H9 (cell line): ENCODE data around the gene TMCC2. TPM values are rescaled to one million over a fixed set of nuclear protein-coding genes. Genes with fewer than 3 reads are reported as not detected.

Source experiments
- DNase-seq: peaks from one replicate; pipeline ENCODE4 v3.0.0-alpha.2; 2017
- H2AFZ ChIP-seq: one replicate; pipeline ENCODE4 v1.6.1; 2013; ENCODE audit warnings: mild to moderate bottlenecking, low read length, control low read depth, moderate library complexity
- H2AK5ac ChIP-seq: 2 replicates; pipeline ENCODE4 v1.6.1; 2013; ENCODE audit warnings: low read length, control low read depth, mixed read lengths; ENCODE audit not compliant: insufficient read length
- H2BK120ac ChIP-seq: one replicate; pipeline ENCODE4 v1.6.1; 2013; ENCODE audit warnings: low read depth, mild to moderate bottlenecking, low read length, control low read depth, inconsistent platforms; ENCODE audit not compliant: poor library complexity, severe bottlenecking
- H2BK12ac ChIP-seq: 2 replicates; pipeline ENCODE4 v1.6.1; 2013; ENCODE audit warnings: low read length, control low read depth, mixed read lengths, low read depth; ENCODE audit not compliant: insufficient read length
- H2BK15ac ChIP-seq: 2 replicates; pipeline ENCODE4 v1.6.1; 2013; ENCODE audit warnings: low read depth, low read length, control low read depth
- H2BK20ac ChIP-seq: one replicate; pipeline ENCODE4 v1.6.1; 2013; ENCODE audit warnings: low read depth, mild to moderate bottlenecking, low read length, control low read depth, inconsistent platforms; ENCODE audit not compliant: poor library complexity, severe bottlenecking
- H2BK5ac ChIP-seq: 2 replicates; pipeline ENCODE4 v1.6.1; 2013; ENCODE audit warnings: low read length, control low read depth, mixed read lengths; ENCODE audit not compliant: insufficient read length
- H3K14ac ChIP-seq: 2 replicates; pipeline ENCODE4 v1.6.1; 2013; ENCODE audit warnings: low read length, control low read depth; ENCODE audit not compliant: insufficient read depth
- H3K18ac ChIP-seq: 2 replicates; pipeline ENCODE4 v1.6.1; 2013; ENCODE audit warnings: low read depth, mild to moderate bottlenecking, mixed read lengths, low read length, control low read depth; ENCODE audit not compliant: insufficient read length
- H3K23ac ChIP-seq: 2 replicates; pipeline ENCODE4 v1.6.1; 2013; ENCODE audit warnings: low read length, control low read depth, mixed read lengths, low read depth; ENCODE audit not compliant: insufficient read length
- H3K23me2 ChIP-seq: 2 replicates; pipeline ENCODE4 v1.6.1; 2013; ENCODE audit warnings: low read depth, mild to moderate bottlenecking, mixed read lengths, low read length, control low read depth; ENCODE audit not compliant: insufficient read length, poor library complexity, severe bottlenecking
- H3K27ac ChIP-seq: 2 replicates; pipeline ENCODE4 v1.5.1; 2013; ENCODE audit warnings: low read length, control low read depth, mixed read lengths, low read depth; ENCODE audit not compliant: insufficient read length
- H3K27me3 ChIP-seq: 2 replicates; pipeline ENCODE4 v1.6.1; 2013; ENCODE audit warnings: low read length, control low read depth, inconsistent platforms; ENCODE audit not compliant: insufficient read depth
- H3K4ac ChIP-seq: 2 replicates; pipeline ENCODE4 v1.6.1; 2013; ENCODE audit warnings: low read depth, mild to moderate bottlenecking, control low read depth, inconsistent platforms, low read length, moderate library complexity
- H3K4me1 ChIP-seq: 2 replicates; pipeline ENCODE4 v1.6.1; 2013; ENCODE audit warnings: low read length, control low read depth, inconsistent platforms; ENCODE audit not compliant: insufficient read depth
- H3K4me2 ChIP-seq: 2 replicates; pipeline ENCODE4 v1.6.1; 2013; ENCODE audit warnings: low read length, control low read depth, mixed read lengths; ENCODE audit not compliant: insufficient read length, insufficient read depth
- H3K56ac ChIP-seq: 2 replicates; pipeline ENCODE4 v1.6.1; 2013; ENCODE audit warnings: low read depth, mild to moderate bottlenecking, mixed read lengths, low read length, control low read depth; ENCODE audit not compliant: insufficient read length
- H3K79me1 ChIP-seq: 2 replicates; pipeline ENCODE4 v1.6.1; 2013; ENCODE audit warnings: low read depth, mild to moderate bottlenecking, moderate library complexity, low read length, control low read depth, inconsistent platforms; ENCODE audit not compliant: insufficient read depth, poor library complexity, severe bottlenecking
- H3K79me2 ChIP-seq: 2 replicates; pipeline ENCODE4 v1.6.1; 2013; ENCODE audit warnings: low read length, control low read depth, inconsistent platforms; ENCODE audit not compliant: insufficient read depth
- H3K9ac ChIP-seq: 2 replicates; pipeline ENCODE4 v1.6.1; 2013; ENCODE audit warnings: low read length, control low read depth, mixed read lengths; ENCODE audit not compliant: insufficient read length; ENCODE audit errors: extremely low read depth
- H3K9me3 ChIP-seq: one replicate; pipeline ENCODE4 v1.6.1; 2013; ENCODE audit warnings: low read depth, low read length, inconsistent platforms; ENCODE audit not compliant: control insufficient read depth
- H3T11ph ChIP-seq: one replicate; pipeline ENCODE4 v1.6.1; 2013; ENCODE audit warnings: mild to moderate bottlenecking, low read length, control low read depth, inconsistent platforms
- H4K20me1 ChIP-seq: one replicate; pipeline ENCODE4 v1.6.1; 2013; ENCODE audit not compliant: control insufficient read depth, insufficient read length, insufficient read depth
- H4K5ac ChIP-seq: 2 replicates; pipeline ENCODE4 v1.6.1; 2013; ENCODE audit warnings: low read depth, mild to moderate bottlenecking, mixed read lengths, low read length, control low read depth; ENCODE audit not compliant: insufficient read length
- H4K8ac ChIP-seq: replicated peaks from 2 replicates; pipeline ENCODE4 v1.6.1; 2013; ENCODE audit warnings: low read length, control low read depth, mixed read lengths, low read depth; ENCODE audit not compliant: insufficient read length
- H4K91ac ChIP-seq: 2 replicates; pipeline ENCODE4 v1.6.1; 2013; ENCODE audit warnings: low read depth, mild to moderate bottlenecking, moderate library complexity, mixed read lengths, low read length, control low read depth; ENCODE audit not compliant: insufficient read length
- H3K27ac Mint-ChIP-seq, 3 experiments: 2 replicates in 2 of 3; 3 replicates in 1 of 3; pipeline ENCODE4 v1.8.0; 2020 to 2021; ENCODE audit warnings: mixed read lengths in 3 of 3, mild to moderate bottlenecking in 1 of 3, moderate library complexity in 1 of 3
- H3K27me3 Mint-ChIP-seq: 2 replicates; pipeline ENCODE4 v1.8.0; 2021; ENCODE audit warnings: low read depth, mild to moderate bottlenecking, moderate library complexity, mixed read lengths
- H3K36me3 Mint-ChIP-seq, 3 experiments: 2 replicates in 2 of 3; 3 replicates in 1 of 3; pipeline ENCODE4 v1.8.0; 2020 to 2021; ENCODE audit warnings: low read depth in 3 of 3, mixed read lengths in 3 of 3; ENCODE audit not compliant: insufficient read depth in 1 of 3
- H3K4me1 Mint-ChIP-seq, 2 experiments: 2 replicates each; pipeline ENCODE4 v1.8.0; 2020; ENCODE audit warnings: mixed read lengths in 2 of 2
- H3K4me3 Mint-ChIP-seq, 2 experiments: 2 replicates in 1 of 2; 3 replicates in 1 of 2; pipeline ENCODE4 v1.8.0; 2020 to 2021; ENCODE audit warnings: mild to moderate bottlenecking in 2 of 2, mixed read lengths in 2 of 2, moderate library complexity in 1 of 2
- H3K9me3 Mint-ChIP-seq, 2 experiments: 2 replicates in 1 of 2; 3 replicates in 1 of 2; pipeline ENCODE4 v1.8.0; 2020; ENCODE audit warnings: mild to moderate bottlenecking in 2 of 2, mixed read lengths in 2 of 2, moderate library complexity in 1 of 2
- WGBS: extraction: QIAGEN DNeasy Blood & Tissue Kit; methylation state at CpG from one replicate; pipeline ENCODE4 v1.1.7; 2013; ENCODE audit warnings: missing lambda C conversion rate, low lambda C conversion rate, mixed read lengths; ENCODE audit not compliant: insufficient read length; ENCODE audit errors: extremely low coverage; 5-methylcytosine and 5-hydroxymethylcytosine counted together
- total RNA-seq: library from RNA; stranded (reverse); gene quantifications from 2 replicates; pipeline ENCODE4 v1.2.1, GENCODE V29; 2021
- TF ChIP-seq, protein P1 (sequence below): fragments of 200-600 bp; sonication (generic); conservative IDR thresholded peaks from 3 replicates; pipeline ENCODE4 v1.8.0; 2021; ENCODE audit warnings: antibody characterized with exemption, mild to moderate bottlenecking

The TMCC2 gene
- total RNA-seq, 1 experiment from 2014 or later: 11.7 TPM

DNA sequence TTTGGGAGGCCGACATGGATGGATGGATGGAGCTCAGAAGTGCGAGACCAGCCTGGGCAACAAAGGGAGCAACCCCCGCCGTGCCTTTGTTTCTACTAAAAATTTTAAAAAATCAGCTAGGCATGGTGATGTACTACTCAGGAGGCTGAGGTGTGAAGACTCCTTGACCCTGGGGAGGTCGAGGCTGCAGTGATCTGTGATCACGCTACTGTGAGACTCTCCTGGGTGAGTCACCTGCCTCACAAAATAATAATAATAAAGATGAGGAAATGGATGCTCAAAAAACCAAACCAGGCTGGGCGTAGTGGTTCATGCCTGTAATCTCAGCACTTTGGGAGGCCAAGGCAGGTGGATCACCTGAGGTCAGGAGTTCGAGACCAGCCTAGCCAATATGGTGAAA is 35.5 kb upstream of the TMCC2 start:
- Mint-ChIP-seq H3K27ac (peak overlapping the region in 2 of 3 experiments; percentile 52 to 96; a peak in 3 of 7 replicates), H3K4me3 (peak overlapping the region in 1 of 2 experiments; percentile 58; a peak in 1 of 5 replicates), H3K27me3 (no peaks in the 10 kb centered on the region; the same call in 1 of the 2 replicates), H3K36me3 (no peaks in the 10 kb centered on the region; a peak in 1 of 7 replicates), H3K9me3 (no peaks in the 10 kb centered on the region), H3K4me1 (peaks cover 65 to 70% of the 10 kb centered on the region in 2 experiments)
- H2AK5ac ChIP-seq: no peak overlapping the region
- no peak overlapping the region for H3K56ac ChIP-seq
- H3K18ac ChIP-seq: no peak overlapping the region
- DNase-seq: peak; percentile 37
- peaks cover 20% of the 10 kb centered on the region; the same call in 1 of the 2 replicates for H3K4me1 ChIP-seq
- no peak overlapping the region for H3K9ac ChIP-seq
- no peak overlapping the region for H4K8ac ChIP-seq
- WGBS: no CpG with 5 or more reads among the region's 8 CpGs
- H2AFZ ChIP-seq: no peak overlapping the region
- no peaks in the 10 kb centered on the region for H4K20me1 ChIP-seq
- TF ChIP-seq, protein P1, sequence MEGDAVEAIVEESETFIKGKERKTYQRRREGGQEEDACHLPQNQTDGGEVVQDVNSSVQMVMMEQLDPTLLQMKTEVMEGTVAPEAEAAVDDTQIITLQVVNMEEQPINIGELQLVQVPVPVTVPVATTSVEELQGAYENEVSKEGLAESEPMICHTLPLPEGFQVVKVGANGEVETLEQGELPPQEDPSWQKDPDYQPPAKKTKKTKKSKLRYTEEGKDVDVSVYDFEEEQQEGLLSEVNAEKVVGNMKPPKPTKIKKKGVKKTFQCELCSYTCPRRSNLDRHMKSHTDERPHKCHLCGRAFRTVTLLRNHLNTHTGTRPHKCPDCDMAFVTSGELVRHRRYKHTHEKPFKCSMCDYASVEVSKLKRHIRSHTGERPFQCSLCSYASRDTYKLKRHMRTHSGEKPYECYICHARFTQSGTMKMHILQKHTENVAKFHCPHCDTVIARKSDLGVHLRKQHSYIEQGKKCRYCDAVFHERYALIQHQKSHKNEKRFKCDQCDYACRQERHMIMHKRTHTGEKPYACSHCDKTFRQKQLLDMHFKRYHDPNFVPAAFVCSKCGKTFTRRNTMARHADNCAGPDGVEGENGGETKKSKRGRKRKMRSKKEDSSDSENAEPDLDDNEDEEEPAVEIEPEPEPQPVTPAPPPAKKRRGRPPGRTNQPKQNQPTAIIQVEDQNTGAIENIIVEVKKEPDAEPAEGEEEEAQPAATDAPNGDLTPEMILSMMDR: no peak
- H3K4me2 ChIP-seq: peak overlapping the region; percentile 11
- no peak overlapping the region for H4K5ac ChIP-seq
- no peak overlapping the region for H2BK5ac ChIP-seq
- H3K9me3 ChIP-seq: no peaks in the 10 kb centered on the region
- no peak overlapping the region for H3K27ac ChIP-seq
- H3K79me2 ChIP-seq: peaks cover 5% of the 10 kb centered on the region; the same call in 1 of the 2 replicates
- no peak overlapping the region for H2BK12ac ChIP-seq
- H3K27me3 ChIP-seq: no peaks in the 10 kb centered on the region
- H3K79me1 ChIP-seq: peaks cover 6% of the 10 kb centered on the region
- no peak overlapping the region for H2BK20ac ChIP-seq
- no peak overlapping the region for H3T11ph ChIP-seq
- H3K4ac ChIP-seq: no peak overlapping the region
- H2BK120ac ChIP-seq: no peak overlapping the region
- no peak overlapping the region for H2BK15ac ChIP-seq
- H3K14ac ChIP-seq: no peak overlapping the region
- H3K23me2 ChIP-seq: no peaks in the 10 kb centered on the region
- H4K91ac ChIP-seq: no peak overlapping the region
- no peak overlapping the region for H3K23ac ChIP-seq
